Stimulated activated CD8-positive, alpha-beta memory T cell treated with anti-CD3 and anti-CD28 coated beads, Interleukin-12 subunit alpha, Interleukin-12 subunit beta, amount 100 ng/mL, for 1 hour (primary cell): ENCODE measurements around the gene LRRC73.
"Not testable (repeated sequence)": the region's sequence is repeated elsewhere in the genome, so short reads cannot be mapped to it uniquely, and the experiment has no call there.

Experiments used
- DNase-seq: peaks from one replicate; pipeline ENCODE4 v3.0.0-alpha.2; 2020; ENCODE audit warnings: low read depth

Gene LRRC73

GRCh38 chr6:43460032-43460431 lies 50.1 kb downstream of the LRRC73 start:
- no peak for DNase-seq

- DNase-seq, result no peak
Observed at GRCh38 chr6:43459535-43459934, 50.6 kb downstream of the LRRC73 start.

GRCh38 chr6:43458154-43458553 lies 52.0 kb downstream of the LRRC73 start:
- DNase-seq, result not testable (repeated sequence)

GRCh38 chr6:43457643-43458042 lies 52.5 kb downstream of the LRRC73 start:
- DNase-seq, result no peak
